Astrocyte (in vitro differentiated cells and primary cell): Measurements from ENCODE around the gene NUP214. TPM values are rescaled to one million over a fixed set of nuclear protein-coding genes. Genes with fewer than 3 reads are reported as not detected.

Source experiments
- DNase-seq: peaks from one replicate; pipeline ENCODE4 v3.0.0-alpha.2; 2010; ENCODE audit warnings: low read depth
- FAIRE-seq: peaks from 2 replicates; lab custom pipeline; 2011; peaks lifted over from hg19 to GRCh38; lab: Jason Lieb, UNC
- H2AFZ ChIP-seq: 2 replicates; pipeline ENCODE4 v1.6.0; 2012; ENCODE audit warnings: low read depth, low read length, inconsistent platforms
- H3K27ac ChIP-seq: 2 replicates; pipeline ENCODE4 v1.5.1; 2011; ENCODE audit warnings: low read depth, low read length, inconsistent platforms
- H3K27me3 ChIP-seq: 2 replicates; pipeline ENCODE4 v1.6.0; 2011; ENCODE audit warnings: low read length, inconsistent platforms; ENCODE audit not compliant: insufficient read depth
- H3K36me3 ChIP-seq: 2 replicates; pipeline ENCODE4 v1.5.1; 2011; ENCODE audit warnings: low read length, inconsistent platforms; ENCODE audit not compliant: insufficient read depth
- H3K4me1 ChIP-seq: 2 replicates; pipeline ENCODE4 v1.5.1; 2011; ENCODE audit warnings: low read length, inconsistent platforms; ENCODE audit not compliant: insufficient read depth
- H3K4me2 ChIP-seq: 2 replicates; pipeline ENCODE4 v1.6.0; 2012; ENCODE audit warnings: low read length, inconsistent platforms
- H3K4me3 ChIP-seq: 2 replicates; pipeline ENCODE4 v1.5.1; 2011; ENCODE audit warnings: low read depth, mild to moderate bottlenecking, low read length, inconsistent platforms; ENCODE audit not compliant: insufficient read depth
- H3K79me2 ChIP-seq: 2 replicates; pipeline ENCODE4 v1.6.0; 2012; ENCODE audit warnings: mild to moderate bottlenecking, low read length, inconsistent platforms; ENCODE audit not compliant: insufficient read depth
- H3K9ac ChIP-seq: 2 replicates; pipeline ENCODE4 v1.6.0; 2012; ENCODE audit warnings: mild to moderate bottlenecking, low read length, inconsistent platforms
- H3K9me3 ChIP-seq: 2 replicates; pipeline ENCODE4 v1.5.1; 2012; ENCODE audit warnings: low read depth, mild to moderate bottlenecking, low read length, inconsistent platforms; ENCODE audit not compliant: insufficient read depth
- H4K20me1 ChIP-seq: 2 replicates; pipeline ENCODE4 v1.6.0; 2012; ENCODE audit warnings: low read length, inconsistent platforms; ENCODE audit not compliant: insufficient read depth
- H3K27ac Mint-ChIP-seq: one replicate; pipeline ENCODE4 v1.8.0; 2021; ENCODE audit warnings: mild to moderate bottlenecking, mixed read lengths; ENCODE audit not compliant: unreplicated experiment
- H3K27me3 Mint-ChIP-seq: one replicate; pipeline ENCODE4 v1.8.0; 2021; ENCODE audit warnings: low read depth, mixed read lengths; ENCODE audit not compliant: unreplicated experiment
- H3K36me3 Mint-ChIP-seq: one replicate; pipeline ENCODE4 v1.8.0; 2021; ENCODE audit warnings: low read depth, mixed read lengths; ENCODE audit not compliant: unreplicated experiment
- H3K4me1 Mint-ChIP-seq: one replicate; pipeline ENCODE4 v1.8.0; 2021; ENCODE audit warnings: low read depth, mixed read lengths; ENCODE audit not compliant: unreplicated experiment
- H3K4me3 Mint-ChIP-seq: one replicate; pipeline ENCODE4 v1.8.0; 2021; ENCODE audit warnings: mild to moderate bottlenecking, moderate library complexity, mixed read lengths; ENCODE audit not compliant: unreplicated experiment
- H3K9me3 Mint-ChIP-seq: one replicate; pipeline ENCODE4 v1.8.0; 2021; ENCODE audit warnings: mild to moderate bottlenecking, mixed read lengths; ENCODE audit not compliant: unreplicated experiment
- CTCF ChIP-seq: IDR thresholded peaks from 2 replicates; pipeline ENCODE4 v1.5.1; 2011; ENCODE audit warnings: low read depth, mild to moderate bottlenecking, inconsistent platforms, low read length, moderate library complexity; ENCODE audit not compliant: insufficient read depth
- EZH2 ChIP-seq: IDR thresholded peaks from 2 replicates; pipeline ENCODE4 v1.6.1; 2012; ENCODE audit warnings: mild to moderate bottlenecking, low read length, inconsistent platforms; ENCODE audit not compliant: insufficient read depth
- total RNA-seq: library from RNA; stranded (reverse); gene quantifications from 2 replicates; pipeline ENCODE4 v1.2.1, GENCODE V29; 2021

The NUP214 gene
- total RNA-seq, 1 donor from 2014 or later, result 30.5 TPM

DNA sequence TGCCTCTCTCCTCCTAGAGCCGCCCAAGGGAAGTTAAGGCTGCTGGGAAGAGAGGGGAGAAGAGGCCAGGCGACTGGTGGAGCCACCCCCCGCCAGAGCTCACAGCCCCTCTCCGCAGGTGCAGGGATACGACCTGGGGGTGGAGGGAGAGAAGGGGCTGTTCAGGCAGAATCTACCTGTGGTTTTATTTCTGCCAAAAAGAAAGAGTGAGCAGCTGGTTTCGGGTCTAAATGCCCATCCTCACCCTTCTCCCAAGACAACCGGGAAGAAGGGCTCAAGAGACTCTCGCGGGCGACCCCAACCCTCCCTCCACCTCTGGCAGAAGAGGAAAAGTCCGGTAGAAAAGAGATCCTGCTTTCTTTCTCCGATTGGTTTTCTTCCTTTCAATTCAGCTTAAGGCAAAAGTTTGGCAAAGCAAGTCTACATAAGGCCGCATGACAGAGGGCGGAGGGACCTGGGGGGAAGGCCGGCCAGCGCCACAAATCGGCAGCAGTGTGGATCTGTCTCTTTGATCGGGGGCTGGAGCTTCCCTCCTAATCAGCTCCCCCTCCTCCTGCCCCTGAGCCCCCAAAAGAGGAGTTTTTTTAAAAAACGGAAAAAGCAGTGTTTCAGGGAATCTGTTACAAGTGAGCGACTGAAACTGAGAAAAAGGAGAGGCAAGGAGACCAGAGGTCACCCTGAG, 134.7 kb downstream of the NUP214 start:
- Histone ChIP-seq H3K9ac (no peak overlapping the region), H3K4me3 (no peak overlapping the region), H3K4me1 (peaks cover 10% of the 10 kb centered on the region), H4K20me1 (no peaks in the 10 kb centered on the region), H3K9me3 (no peaks in the 10 kb centered on the region), H2AFZ (no peak overlapping the region), H3K27ac (no peak overlapping the region), H3K27me3 (no peaks in the 10 kb centered on the region), H3K79me2 (no peaks in the 10 kb centered on the region), H3K36me3 (no peaks in the 10 kb centered on the region), H3K4me2 (no peak overlapping the region)
- TF ChIP-seq CTCF (no peak), EZH2 (no peak)
- Mint-ChIP-seq H3K27me3 (peaks cover 20% of the 10 kb centered on the region), H3K4me3 (no peak overlapping the region), H3K36me3 (peaks cover 5% of the 10 kb centered on the region), H3K27ac (no peak overlapping the region), H3K4me1 (peaks cover 6% of the 10 kb centered on the region), H3K9me3 (peaks cover 2% of the 10 kb centered on the region)
- DNase-seq (no peak), FAIRE-seq (no peak)

DNA sequence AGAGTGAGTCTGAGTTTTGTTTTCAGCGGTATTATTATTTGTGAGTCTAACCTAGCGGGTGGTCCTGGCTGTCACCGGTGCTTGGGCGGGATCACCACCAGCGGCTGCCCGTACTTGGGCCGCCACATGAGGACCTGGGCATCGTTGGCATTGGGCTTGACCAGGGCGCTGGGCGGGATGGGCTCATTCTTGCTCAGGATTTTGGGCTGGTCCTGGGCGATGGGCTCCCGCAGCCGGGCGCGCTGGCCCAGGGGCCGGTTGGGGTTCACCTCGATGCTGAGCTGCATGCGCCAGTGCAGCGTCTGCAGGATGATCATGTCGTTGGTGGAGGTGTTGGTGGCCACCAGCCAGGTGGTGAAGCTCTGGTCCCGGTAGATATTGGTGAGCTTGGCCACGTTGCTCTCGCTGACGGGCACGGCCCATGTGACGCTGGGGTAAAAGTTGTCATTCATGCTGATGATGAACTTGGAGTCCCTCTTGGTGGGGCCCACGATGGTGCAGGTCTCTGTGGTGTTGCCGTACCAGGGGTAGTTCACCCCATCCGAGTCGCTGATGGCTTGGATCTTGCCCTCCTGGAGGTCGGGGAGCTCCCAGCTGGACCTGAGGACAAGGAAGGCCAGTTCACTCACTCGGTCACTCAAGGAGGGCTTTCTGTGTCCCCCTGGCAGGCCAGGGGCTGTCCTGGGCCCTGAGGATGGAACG, 135.5 kb downstream of the NUP214 start:
- peaks cover 5% of the 10 kb centered on the region for H3K4me1 Mint-ChIP-seq
- no peak for FAIRE-seq

More for the DNA sequence above, 135.5 kb downstream of the NUP214 start:
- peaks cover 2% of the 10 kb centered on the region for H3K9me3 Mint-ChIP-seq
- Histone ChIP-seq H3K9ac (no peak overlapping the region), H3K4me3 (no peak overlapping the region), H4K20me1 (no peaks in the 10 kb centered on the region), H3K79me2 (no peaks in the 10 kb centered on the region), H3K4me2 (no peak overlapping the region), H3K4me1 (peaks cover 9% of the 10 kb centered on the region), H3K36me3 (no peaks in the 10 kb centered on the region), H3K27ac (no peak overlapping the region), H3K27me3 (no peaks in the 10 kb centered on the region), H2AFZ (no peak overlapping the region), H3K9me3 (no peaks in the 10 kb centered on the region)
- TF ChIP-seq EZH2 (no peak), CTCF (no peak)
- H3K36me3 Mint-ChIP-seq, result peaks cover 5% of the 10 kb centered on the region
- no peak overlapping the region for H3K4me3 Mint-ChIP-seq
- no peak for DNase-seq
- H3K27me3 Mint-ChIP-seq, result peaks cover 20% of the 10 kb centered on the region
- no peak overlapping the region for H3K27ac Mint-ChIP-seq
